HuH-7.5 (cell line): ENCODE data around the gene MROH2A.
"Not testable (repeated sequence)": the region's sequence is repeated elsewhere in the genome, so short reads cannot be mapped to it uniquely, and the experiment has no call there.

Experiments used
- DNase-seq: peaks from one replicate; pipeline ENCODE4 v3.0.0; 2011; ENCODE audit warnings: low spot score

Gene MROH2A

GRCh38 chr2:233778030-233778429, at the start of gene MROH2A:
MROH2A (plus strand) TSS chr2:233778330; CDS start chr2:233779359, 1,029 bp downstream.
- no peak for DNase-seq

DNA sequence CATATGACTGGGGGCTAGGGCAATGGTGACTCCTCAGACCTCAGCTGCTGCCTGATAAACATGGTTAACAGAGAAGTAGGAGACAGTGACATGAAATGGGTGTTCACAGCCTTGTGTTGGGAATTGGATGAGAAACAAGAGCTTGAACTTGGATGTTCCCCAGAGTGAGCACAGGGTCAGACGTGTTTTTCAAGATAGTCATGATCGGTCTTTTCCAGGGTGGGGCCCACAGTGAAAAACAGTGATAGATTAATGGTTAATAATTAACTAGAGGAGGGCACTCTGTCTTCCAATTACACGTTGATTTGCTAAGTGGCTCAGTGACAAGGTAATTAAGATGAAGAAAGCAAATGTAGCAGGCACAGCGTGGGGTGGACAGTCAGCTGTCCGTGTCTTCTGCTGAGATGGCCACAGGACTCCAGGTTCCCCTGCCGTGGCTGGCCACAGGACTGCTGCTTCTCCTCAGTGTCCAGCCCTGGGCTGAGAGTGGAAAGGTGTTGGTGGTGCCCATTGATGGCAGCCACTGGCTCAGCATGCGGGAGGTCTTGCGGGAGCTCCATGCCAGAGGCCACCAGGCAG, 49.3 kb upstream of the MROH2A start, which contains the start of gene UGT1A3:
Gene UGT1A3, plus strand, starts transcription at position 320 of the 579 bp plus-strand sequence. Its CDS starts 85 bp downstream, at position 405.
- no peak for DNase-seq

DNA sequence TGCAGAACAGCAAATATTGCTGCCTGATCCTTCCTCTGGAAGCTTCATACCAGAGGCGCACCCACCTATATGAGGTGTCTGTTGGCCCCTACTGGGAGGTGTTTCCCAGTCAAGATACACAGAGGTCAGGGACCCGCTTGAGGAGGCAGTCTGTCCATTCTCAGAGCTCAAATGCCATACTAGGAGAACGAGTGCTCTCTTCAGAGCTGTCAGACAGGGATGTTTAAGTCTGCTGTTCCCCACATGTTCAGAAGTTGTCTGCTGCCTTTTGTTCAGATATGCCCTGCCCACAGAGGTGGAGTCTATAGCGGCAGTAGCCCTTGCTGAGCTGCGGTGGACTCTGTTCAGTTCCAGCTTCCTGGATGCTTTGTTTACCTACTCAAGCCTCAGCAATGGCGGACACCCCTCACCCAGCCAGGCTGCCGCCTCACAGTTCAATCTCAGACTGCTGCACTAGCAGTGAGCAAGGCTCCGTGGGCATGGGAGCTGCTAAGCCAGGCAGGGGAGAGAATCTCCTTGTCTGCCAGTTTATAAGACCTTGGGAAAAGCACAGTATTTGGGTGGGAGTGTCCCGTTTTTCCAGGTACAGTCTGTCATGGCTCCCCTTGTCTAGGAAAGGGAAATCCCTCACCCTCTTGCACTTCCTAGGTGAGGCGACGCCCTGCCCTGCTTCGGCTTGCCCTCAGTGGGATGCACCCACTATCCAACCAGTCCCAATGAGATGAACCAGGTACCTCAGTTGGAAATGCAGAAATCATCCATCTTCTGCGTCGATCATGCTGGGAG, 41.1 kb upstream of the MROH2A start:
- DNase-seq: not testable (repeated sequence)

DNA sequence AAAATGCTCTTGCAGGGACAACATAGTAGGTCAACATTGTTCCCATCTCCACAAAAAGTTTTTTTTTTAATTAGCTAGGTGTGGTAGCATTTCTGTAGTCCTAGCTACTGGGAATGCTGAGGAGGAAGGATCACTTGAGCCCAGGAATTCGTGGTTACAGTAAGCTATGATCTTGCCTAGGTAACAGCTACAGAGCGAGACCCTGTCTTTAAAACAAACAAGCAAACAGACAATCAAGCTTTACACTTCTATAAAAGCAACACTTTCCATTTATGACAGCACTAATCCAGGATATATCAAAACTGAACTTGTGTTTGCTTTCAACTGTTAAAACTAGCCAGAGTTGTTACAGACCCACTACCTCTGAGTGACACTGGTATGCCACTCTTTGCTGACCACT, 37.3 kb upstream of the MROH2A start:
- DNase-seq: no peak

GRCh38 chr2:233743464-233744259, 34.5 kb upstream of the MROH2A start:
- DNase-seq: no peak

DNA sequence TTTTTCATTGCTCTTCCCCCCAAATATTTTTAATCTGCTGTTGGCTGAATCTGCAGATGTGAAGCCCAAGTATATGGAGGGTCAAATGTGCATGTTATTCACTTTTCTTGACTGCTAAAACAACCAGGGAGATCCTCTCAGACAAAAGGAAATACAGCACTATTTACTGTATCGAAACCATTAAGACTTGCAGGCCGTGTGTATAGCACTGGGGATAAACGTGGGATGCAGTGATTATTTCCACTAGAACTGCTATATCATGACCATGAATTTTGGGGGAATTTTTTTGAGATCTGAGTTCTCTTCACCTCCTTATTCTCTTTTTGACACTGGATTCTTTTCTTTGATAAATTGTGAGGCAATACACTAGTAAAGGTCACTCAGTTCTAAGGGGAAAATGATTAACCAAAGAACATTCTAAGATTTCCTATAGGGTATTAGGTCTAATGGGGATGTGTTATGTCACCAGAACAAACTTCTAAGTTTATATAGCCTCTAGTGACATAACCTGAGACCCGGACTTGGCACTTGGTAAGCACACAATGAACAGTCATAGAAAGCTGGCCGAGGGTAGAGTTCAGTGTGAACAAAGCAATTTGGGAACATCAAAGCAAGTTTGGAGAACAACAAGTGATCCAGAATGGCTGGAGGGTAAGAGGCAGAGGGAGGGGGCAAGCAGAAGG, 32.9 kb upstream of the MROH2A start:
- DNase-seq: peak; percentile 49

GRCh38 chr2:233745838-233746237, 32.3 kb upstream of the MROH2A start:
- DNase-seq: not testable (repeated sequence)

- no peak for DNase-seq
Observed at GRCh38 chr2:233746475-233747282, 31.5 kb upstream of the MROH2A start.

DNA sequence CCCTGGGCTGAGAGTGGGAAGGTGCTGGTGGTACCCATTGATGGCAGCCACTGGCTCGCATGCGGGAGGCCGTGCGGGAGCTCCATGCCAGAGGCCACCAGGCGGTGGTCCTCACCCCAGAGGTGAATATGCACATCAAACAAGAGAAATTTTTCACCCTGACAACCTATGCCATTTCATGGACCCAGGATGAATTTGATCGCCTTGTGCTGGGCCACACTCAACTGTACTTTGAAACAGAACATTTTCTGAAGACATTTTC, 30.9 kb upstream of the MROH2A start:
- DNase-seq: no peak

GRCh38 chr2:233750689-233751088, 27.4 kb upstream of the MROH2A start:
- DNase-seq: not testable (repeated sequence)

- DNase-seq: not testable (repeated sequence)
Observed at GRCh38 chr2:233751212-233752009, 26.7 kb upstream of the MROH2A start.

DNA sequence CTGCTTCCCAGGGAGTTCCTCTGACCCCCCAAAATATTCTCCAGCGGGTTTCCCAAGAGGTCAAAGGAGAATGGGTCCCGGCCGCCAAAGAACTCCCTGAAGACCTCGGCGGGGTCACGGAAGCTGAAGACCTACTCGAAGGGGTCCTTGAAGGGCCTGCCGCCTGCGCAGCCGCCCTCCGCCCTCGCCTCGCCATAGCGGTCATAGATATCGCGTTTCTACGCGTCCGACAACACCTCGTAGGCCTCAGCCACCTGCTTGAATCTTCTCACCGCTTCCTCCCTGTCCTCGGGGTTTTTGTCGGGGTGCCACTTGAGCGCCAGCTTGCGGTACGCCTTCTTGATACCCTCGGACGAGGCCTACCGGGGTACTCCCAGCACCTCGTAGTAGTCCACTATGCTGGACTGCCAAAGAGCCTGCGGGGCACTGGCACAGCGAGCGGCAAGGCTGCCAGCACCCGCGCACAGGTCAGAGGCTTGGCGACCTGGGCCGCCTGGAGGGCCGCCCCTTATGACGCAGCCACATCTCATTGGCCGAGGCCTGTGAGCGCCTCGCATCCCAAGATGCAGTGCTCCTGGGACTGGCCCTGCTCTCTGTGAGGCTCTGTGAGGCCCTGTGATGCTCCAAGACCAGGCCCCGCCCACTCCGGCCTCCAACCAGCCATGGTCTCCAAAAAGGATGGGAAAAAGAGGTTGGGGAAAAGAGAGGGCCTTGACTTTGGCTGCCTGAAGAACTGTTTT, 23.1 kb upstream of the MROH2A start:
- no peak for DNase-seq

DNA sequence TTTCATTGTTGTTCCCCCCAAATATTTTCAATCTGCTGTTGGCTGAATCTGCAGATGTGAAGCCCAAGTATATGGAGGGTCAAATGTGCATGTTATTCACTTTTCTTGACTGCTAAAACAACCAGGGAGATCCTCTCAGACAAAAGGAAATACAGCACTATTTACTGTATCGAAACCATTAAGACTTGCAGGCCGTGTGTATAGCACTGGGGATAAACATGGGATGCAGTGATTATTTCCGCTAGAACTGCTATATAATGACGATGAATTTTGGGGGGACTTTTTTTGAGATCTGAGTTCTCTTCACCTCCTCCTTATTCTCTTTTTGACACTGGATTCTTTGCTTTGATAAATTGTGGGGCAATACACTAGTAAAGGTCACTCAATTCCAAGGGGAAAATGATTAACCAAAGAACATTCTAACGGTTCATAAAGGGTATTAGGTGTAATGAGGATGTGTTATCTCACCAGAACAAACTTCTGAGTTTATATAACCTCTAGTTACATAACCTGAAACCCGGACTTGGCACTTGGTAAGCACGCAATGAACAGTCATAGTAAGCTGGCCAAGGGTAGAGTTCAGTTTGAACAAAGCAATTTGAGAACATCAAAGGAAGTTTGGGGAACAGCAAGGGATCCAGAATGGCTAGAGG, 21.6 kb upstream of the MROH2A start:
- DNase-seq: peak; percentile 70

- no peak for DNase-seq
Observed at GRCh38 chr2:233758141-233758540, 20.0 kb upstream of the MROH2A start.

DNA sequence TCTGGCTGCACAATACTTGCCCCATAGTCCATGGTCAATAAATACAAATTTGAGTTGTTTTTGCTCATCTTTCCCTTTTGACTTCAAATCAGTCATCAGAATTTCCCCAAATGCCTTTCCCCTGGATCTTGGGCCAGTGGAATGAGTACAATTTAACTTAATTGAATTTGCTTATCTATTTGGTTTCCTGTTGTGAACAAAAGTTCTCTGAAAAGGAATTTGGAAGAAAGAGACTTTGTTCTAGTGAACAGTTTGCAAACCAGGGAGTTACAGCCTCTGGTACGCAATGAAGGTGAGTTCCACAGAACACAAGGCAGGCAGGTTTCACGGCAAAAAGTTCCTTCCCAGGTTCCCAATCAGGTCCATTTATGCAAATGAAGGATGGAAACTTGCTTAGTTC, 19.3 kb upstream of the MROH2A start:
- no peak for DNase-seq

GRCh38 chr2:233760043-233760442, 18.1 kb upstream of the MROH2A start, which contains the start of gene UGT1A1:
UGT1A1 (plus strand) TSS chr2:233760270; CDS start chr2:233760288, 18 bp downstream.
- peak; percentile 35 for DNase-seq

- DNase-seq: no peak
Observed at GRCh38 chr2:233761040-233761769, 16.9 kb upstream of the MROH2A start.

DNA sequence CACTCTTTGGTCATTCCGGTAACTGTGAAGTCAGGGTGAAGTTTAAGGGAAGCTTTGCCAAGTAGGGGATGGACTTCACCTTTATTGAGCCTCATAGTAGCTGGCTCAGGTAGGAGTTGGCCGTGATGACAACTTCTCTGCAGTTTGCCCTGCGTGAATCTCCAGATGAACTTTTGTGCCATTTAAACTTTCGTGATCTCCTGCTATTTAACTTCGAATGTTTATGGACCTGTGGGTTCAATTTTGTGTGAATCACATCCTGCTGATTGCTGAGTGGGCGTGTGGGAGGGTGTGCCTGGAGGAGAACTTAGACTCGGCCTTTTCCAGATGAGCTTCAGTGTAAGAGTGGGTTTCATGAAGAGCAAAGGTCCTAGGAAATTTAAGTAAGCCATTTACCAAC, 13.9 kb upstream of the MROH2A start:
- DNase-seq: no peak

DNA sequence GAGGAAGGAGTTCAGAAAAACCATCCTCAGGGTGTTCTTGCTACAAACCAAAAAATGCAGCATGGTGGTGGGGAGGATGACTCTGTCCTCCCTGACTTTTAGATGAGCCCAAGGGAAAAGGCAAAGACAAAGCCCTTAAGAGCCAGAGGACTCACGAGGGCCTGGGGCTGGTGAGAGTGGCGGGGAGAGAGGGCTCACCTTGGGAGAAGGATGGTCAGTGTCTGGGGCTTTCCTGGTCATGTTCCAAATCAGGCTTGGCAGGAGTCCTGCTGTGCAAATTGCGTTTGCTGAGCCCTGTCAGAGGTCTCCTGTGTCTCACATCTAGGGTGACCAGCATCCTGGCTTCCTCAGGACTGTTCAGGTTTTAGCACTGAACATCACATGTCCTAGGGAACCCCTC, 13.4 kb upstream of the MROH2A start:
- no peak for DNase-seq
